Right atrium auricular region (tissue), 2 donors: ENCODE results near the gene EFCAB6. TPM values are rescaled to one million over a fixed set of nuclear protein-coding genes. Genes with fewer than 3 reads are reported as not detected.

Experiments
- DNase-seq: peaks from one replicate; pipeline ENCODE4 v3.0.0-alpha.2; 2019; ENCODE audit warnings: low spot score
- H3K27ac ChIP-seq, 2 donors: fragments of 200-600 bp; sonication (generic); 1 replicate in 1 of 2; 2 replicates in 1 of 2; pipeline ENCODE4 v1.5.1; 2016 to 2019
- H3K27me3 ChIP-seq, 2 donors: fragments of 200-600 bp; sonication (generic); one replicate each; pipeline versions ENCODE4 v1.5.1 to v1.6.0; 2017 to 2019
- H3K36me3 ChIP-seq: fragments of 200-600 bp; sonication (generic); one replicate; pipeline ENCODE4 v1.5.1; 2016
- H3K4me1 ChIP-seq, 2 donors: fragments of 200-600 bp; sonication (generic); one replicate each; pipeline versions ENCODE4 v1.5.1 to v1.6.0; 2017 to 2019
- H3K4me3 ChIP-seq, 2 donors: fragments of 200-600 bp; sonication (generic); 1 replicate in 1 of 2; 2 replicates in 1 of 2; pipeline ENCODE4 v1.5.1; 2017 to 2019; ENCODE audit warnings: mild to moderate bottlenecking in 1 of 2, moderate library complexity in 1 of 2
- H3K9me3 ChIP-seq, 2 donors: fragments of 200-600 bp; sonication (generic); one replicate each; pipeline ENCODE4 v1.5.1; 2019
- CTCF ChIP-seq, 2 donors: fragments of 200-600 bp; sonication (generic); IDR thresholded peaks; one replicate each; pipeline ENCODE4 v1.5.1; 2019; ENCODE audit warnings: antibody characterized with exemption in 2 of 2
- total RNA-seq, 2 donors: library from RNA; depleted of rRNA; stranded (reverse); fragments of >200 nt; gene quantifications; one replicate each; pipeline ENCODE4 v1.1.0, GENCODE V29; 2016

Gene EFCAB6
- total RNA-seq, 2 donors from 2014 or later, result 1.5 TPM

DNA sequence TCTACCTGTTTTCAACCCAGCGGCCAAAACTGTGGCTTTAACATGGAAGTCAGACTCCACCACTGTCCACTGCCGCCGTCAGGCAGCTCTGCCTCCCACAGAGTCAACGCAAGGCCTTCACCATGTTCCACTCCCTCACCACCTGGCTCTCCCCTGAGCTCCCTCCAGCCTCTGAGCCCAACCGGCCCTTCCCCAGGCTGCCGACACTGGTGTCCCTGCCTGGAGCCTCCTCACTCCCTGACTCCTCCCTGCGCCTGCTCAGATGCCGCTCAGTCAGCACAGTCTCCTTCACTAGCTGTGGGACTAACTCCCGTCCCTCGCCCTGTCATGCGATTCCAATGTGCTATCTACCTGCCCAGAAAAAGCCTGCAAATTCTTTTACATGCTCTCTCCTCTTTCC is 33.9 kb upstream of the EFCAB6 start:
- DNase-seq, result no peak

GRCh38 chr22:43844560-43845545 is 32.7 kb upstream of the EFCAB6 start:
- TF ChIP-seq CTCF (IDR thresholded peaks at IDR 0.05), result no peak
- Histone ChIP-seq H3K4me1 (no peaks in the 10 kb centered on the region), H3K27me3 (no peaks in the 10 kb centered on the region), H3K36me3 (no peaks in the 10 kb centered on the region), H3K9me3 (no peaks in the 10 kb centered on the region), H3K4me3 (no peak overlapping the region), H3K27ac (no peak overlapping the region)
- no peak for DNase-seq

More for the DNA sequence above, 33.9 kb upstream of the EFCAB6 start:
- H3K36me3 ChIP-seq, result no peaks in the 10 kb centered on the region
- H3K27me3 ChIP-seq, result no peaks in the 10 kb centered on the region
- H3K4me1 ChIP-seq, result no peaks in the 10 kb centered on the region
- no peak for TF ChIP-seq CTCF (IDR thresholded peaks at IDR 0.05)
- no peaks in the 10 kb centered on the region for H3K9me3 ChIP-seq
- H3K4me3 ChIP-seq, result no peak overlapping the region
- no peak overlapping the region for H3K27ac ChIP-seq

DNA sequence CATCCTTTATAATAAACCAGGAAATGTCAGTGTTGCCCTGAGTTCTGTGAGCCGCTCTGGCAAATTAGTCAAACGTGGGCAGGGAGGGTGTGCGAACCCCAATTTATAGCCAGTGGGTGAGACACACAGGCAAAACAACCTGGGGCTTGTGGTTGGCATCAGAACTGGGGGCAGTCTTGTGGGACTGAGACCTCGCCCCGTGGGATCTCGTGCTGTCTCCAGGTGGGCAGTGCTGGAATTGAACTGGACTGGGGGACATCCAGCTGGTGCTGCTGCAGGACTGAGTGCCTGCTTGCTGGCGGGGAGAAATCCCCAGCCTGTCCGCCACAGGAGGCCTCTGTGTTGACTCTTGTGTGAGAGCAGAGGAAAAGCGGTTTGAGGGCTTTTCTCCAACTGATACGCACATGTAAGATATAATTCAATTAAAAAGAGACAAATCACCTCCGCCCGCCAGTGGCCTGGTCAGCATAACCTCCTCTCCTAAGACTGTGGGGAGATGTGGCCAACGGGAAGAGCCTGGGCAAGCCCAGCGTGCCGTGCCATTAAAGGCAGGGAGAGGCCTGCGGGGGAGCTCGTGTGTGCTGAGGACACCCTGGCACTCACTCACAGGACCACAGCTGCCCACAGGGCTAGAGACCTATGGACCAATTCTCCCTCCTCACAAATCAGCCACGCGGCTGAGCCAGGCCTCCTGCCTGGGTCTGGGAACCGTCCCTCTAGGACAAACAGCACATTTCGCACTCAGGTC is 31.9 kb upstream of the EFCAB6 start:
- Histone ChIP-seq H3K27ac (no peak overlapping the region), H3K4me1 (no peaks in the 10 kb centered on the region), H3K4me3 (no peak overlapping the region), H3K27me3 (no peaks in the 10 kb centered on the region), H3K9me3 (no peaks in the 10 kb centered on the region), H3K36me3 (no peaks in the 10 kb centered on the region)
- TF ChIP-seq CTCF (IDR thresholded peaks at IDR 0.05), result no peak
- DNase-seq, result no peak

DNA sequence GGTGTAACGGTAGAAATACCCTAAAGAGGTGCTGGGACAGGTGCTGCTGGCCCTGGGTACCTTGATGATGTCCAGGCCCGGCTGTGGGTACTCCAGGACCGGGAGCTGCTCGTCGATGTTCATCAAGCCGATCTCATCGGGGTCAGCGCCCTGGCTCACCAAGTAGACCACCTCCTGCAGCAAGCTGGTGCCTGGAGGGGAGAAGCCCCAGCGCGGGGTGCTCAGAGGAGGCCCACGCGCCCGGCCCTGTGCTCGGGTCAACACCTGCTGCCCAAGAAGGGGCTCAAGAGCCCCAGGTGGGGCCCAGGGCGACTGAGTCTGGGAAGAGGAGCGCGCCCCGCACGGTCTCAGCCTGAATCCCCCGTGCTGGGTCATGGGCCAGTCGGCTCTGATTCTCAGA is 29.6 kb upstream of the EFCAB6 start:
- no peak overlapping the region for H3K27ac ChIP-seq
- H3K27me3 ChIP-seq, result no peaks in the 10 kb centered on the region
- no peaks in the 10 kb centered on the region for H3K4me1 ChIP-seq
- no peak for TF ChIP-seq CTCF (IDR thresholded peaks at IDR 0.05)
- H3K36me3 ChIP-seq, result no peaks in the 10 kb centered on the region
- no peak for DNase-seq
- H3K4me3 ChIP-seq, result no peak overlapping the region
- no peaks in the 10 kb centered on the region for H3K9me3 ChIP-seq

DNA sequence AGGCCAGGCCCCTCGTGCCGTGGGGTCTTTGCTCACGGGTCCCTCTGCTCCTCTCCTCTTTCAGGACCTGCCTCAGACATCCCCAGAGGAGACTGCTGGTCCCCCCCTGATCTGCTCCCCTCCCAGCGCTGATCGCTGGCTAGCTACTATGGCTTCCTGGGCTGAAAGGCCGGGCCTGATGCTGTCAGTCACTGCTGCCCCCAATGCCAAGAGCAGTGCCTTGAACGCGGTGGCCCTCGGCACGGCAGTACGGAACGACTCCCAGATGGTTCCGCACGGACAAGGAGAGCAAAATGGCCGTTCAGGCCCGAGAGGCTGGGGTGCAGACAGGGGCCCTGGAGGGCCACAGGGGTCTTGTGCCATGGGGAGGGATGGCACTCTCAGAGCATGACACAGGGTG is 28.7 kb upstream of the EFCAB6 start:
- no peak overlapping the region for H3K27ac ChIP-seq
- H3K4me1 ChIP-seq, result no peaks in the 10 kb centered on the region
- TF ChIP-seq CTCF (IDR thresholded peaks at IDR 0.05), result no peak
- no peaks in the 10 kb centered on the region for H3K36me3 ChIP-seq
- no peak for DNase-seq
- H3K4me3 ChIP-seq, result no peak overlapping the region
- no peaks in the 10 kb centered on the region for H3K9me3 ChIP-seq
- no peaks in the 10 kb centered on the region for H3K27me3 ChIP-seq
